GM13976 (cell line): ENCODE results near the gene FAM222A.

ENCODE experiments used
- DNase-seq: peaks from one replicate; pipeline ENCODE4 v3.0.0; 2012; ENCODE audit warnings: low spot score
- CTCF ChIP-seq: IDR thresholded peaks from 2 replicates; pipeline ENCODE4 v1.5.1; 2012; ENCODE audit warnings: borderline replicate concordance, mild to moderate bottlenecking; ENCODE audit not compliant: insufficient read depth; ENCODE audit errors: extremely low read depth, missing control alignments, control extremely low read depth
- in situ Hi-C: fragments of 300-500 bp; cut with MboI; formaldehyde crosslinking; loops from one replicate; pipeline ENCODE4 v1.12.0; 2022; ENCODE audit warnings: low sequenced_read_pairs, mixed read lengths, inconsistent platforms; ENCODE audit not compliant: unreplicated experiment

Gene FAM222A

GRCh38 chr12:109720152-109720856 lies 6.7 kb downstream of the FAM222A start:
- DNase-seq: no peak
- in situ Hi-C loops: no loop called here

GRCh38 chr12:109720857-109721189 lies 7.2 kb downstream of the FAM222A start:
- in situ Hi-C loops: no loop called here
- no peak for DNase-seq
- TF ChIP-seq CTCF: no peak

More at GRCh38 chr12:109720152-109720856, 6.7 kb downstream of the FAM222A start:
- no peak for TF ChIP-seq CTCF

- in situ Hi-C loops: no loop called here
- DNase-seq: no peak
Observed at GRCh38 chr12:109721276-109721675, 7.7 kb downstream of the FAM222A start.

DNA sequence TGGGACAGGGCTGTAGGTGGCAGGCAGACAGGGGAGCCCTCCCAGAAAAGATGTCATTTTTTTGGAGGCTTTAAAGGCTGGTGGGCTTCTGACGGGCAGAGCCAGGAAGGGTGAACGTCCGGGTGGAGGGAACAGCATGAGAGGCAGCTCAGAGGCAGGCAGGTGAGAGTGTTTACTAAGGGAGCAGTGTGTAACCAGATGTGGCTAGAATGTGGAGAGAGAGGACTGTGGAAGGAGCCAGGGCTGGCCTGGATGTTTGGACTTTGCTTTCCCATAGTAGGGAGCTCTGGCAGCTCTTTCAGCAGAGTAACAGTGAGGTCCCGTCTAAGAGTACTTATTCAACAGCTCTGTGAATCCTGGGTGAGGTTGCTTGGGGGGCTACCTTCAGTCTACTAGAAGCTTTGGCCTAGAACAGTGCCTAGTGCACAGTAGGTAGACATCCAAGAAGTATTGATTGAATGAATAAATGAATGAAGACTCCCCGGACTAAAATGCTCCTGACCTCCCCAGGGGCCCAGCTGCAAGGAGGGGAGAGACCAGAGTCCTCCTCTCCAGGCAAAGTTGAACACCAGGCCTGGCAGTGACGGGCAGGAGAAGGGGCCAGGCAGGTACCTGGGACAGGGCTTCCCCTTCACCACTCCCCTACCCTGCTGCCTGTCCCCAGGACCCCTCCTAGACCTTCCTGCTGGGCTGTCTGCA lies 8.5 kb downstream of the FAM222A start:
- TF ChIP-seq CTCF: no peak
- in situ Hi-C loops: no loop called here
- DNase-seq: no peak

More at GRCh38 chr12:109721276-109721675, 7.7 kb downstream of the FAM222A start:
- TF ChIP-seq CTCF: no peak

- DNase-seq: no peak
- in situ Hi-C loops: no loop called here
- TF ChIP-seq CTCF: no peak
Observed at GRCh38 chr12:109722721-109723094, 9.1 kb downstream of the FAM222A start.

- in situ Hi-C loops: no loop called here
- DNase-seq: no peak
- no peak for TF ChIP-seq CTCF
Observed at GRCh38 chr12:109723311-109723881, 9.8 kb downstream of the FAM222A start.
